Measurements from ENCODE around the gene SUSD1.

SUSD1 gene

DNA sequence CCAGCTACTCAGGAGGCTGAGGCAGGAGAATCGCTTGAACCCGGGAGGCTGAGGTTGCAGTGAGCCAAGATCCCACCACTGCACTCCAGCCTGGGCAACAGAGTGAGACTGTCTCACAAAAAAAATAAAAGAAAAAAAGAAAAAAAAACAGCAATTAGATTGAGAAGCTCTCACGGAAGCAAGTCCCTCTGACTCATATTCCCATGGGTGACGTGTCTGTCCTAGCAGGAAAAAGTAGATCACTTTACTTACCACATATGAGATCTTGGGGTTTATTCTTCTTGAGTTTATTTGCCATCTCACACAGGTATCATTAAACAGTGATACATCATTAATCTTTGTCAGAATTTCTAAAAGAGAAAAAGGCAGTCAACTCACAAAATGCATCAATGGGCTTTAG lies 62.6 kb downstream of the SUSD1 start:
- H3K27ac ChIP-seq, result peak overlapping the region; percentile 65
- DNase-seq (ENCODE audit: low spot score), result peak; percentile 90
- no peak for TF ChIP-seq CTCF (conservative IDR thresholded peaks at IDR 0.05; ENCODE audit: low read depth)
- ChIA-PET CTCF (interaction anchor here (0.5 to 2.8 kb wide), 42 partner anchors 8 to 767 kb away, joined by 3 to 37 read pairs (median 4); partner anchors contain the start of genes HSDL2 and PTBP3), POLR2A (ENCODE audit: low non-redundant PET) (interaction anchor here (1.1 to 1.4 kb wide), 2 partner anchors 221 to 267 kb away, joined by 3 to 4 read pairs; partner anchors contain the start of genes HSDL2 and PTBP3)

- no peak overlapping the region for H3K27ac ChIP-seq
- ChIA-PET CTCF (interaction anchor here (0.6 to 1.7 kb wide), 4 partner anchors 10 to 268 kb away, joined by 3 to 10 read pairs (median 3); partner anchors contain the start of gene HSDL2), POLR2A (ENCODE audit: low non-redundant PET) (no interaction called here)
- TF ChIP-seq CTCF (conservative IDR thresholded peaks at IDR 0.05; ENCODE audit: low read depth), result no peak
- no peak for DNase-seq (ENCODE audit: low spot score)
Measured at GRCh38 chr9:112111461-112111860, 63.6 kb downstream of the SUSD1 start.

GRCh38 chr9:112110777-112111113 lies 64.4 kb downstream of the SUSD1 start:
- TF ChIP-seq CTCF (conservative IDR thresholded peaks at IDR 0.05; ENCODE audit: low read depth), result no peak
- DNase-seq (ENCODE audit: low spot score), result no peak
- no peak overlapping the region for H3K27ac ChIP-seq
- ChIA-PET POLR2A (ENCODE audit: low non-redundant PET) (interaction anchor here (0.7 kb wide), 1 partner anchor 269 kb away, joined by 4 read pairs; no protein-coding TSS in a partner anchor), CTCF (interaction anchor here (0.6 to 1.7 kb wide), 7 partner anchors 8 to 269 kb away, joined by 3 to 10 read pairs (median 3); partner anchors contain the start of gene HSDL2)

DNA sequence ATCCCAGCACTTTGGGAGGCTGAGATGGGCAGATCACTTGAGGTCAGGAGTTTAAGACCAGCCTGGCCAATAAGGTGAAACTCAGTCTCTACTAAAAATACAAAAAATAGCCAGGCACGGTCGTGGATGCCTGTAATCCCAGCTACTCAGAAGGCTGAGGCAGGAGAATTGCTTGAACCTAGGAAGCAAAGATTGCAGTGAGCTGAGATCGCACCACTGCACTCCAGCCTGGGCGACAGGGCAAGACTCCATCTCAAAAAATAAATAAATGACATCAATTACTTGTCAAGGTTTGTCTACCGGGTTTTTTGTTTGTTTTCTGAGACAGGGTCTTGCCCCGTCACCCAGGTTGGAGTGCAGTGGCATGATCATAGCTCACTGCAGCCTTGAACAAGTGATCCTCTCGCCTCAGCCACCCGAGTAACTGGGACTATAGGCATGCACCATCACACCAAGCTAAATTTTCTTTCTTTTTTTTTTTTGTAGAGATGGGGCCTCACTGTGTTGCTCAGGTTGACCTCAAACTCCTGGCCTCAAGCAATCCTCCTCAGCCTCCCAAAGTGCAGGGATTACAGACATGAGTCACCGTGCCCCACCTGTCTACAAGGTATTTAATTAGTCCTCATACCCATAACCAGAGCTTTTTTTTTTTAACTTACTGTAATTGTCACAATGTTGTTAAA lies 64.9 kb downstream of the SUSD1 start:
- ChIA-PET CTCF (interaction anchor here (0.6 to 1.7 kb wide), 6 partner anchors 8 to 798 kb away, joined by 3 to 10 read pairs (median 3); no protein-coding TSS in a partner anchor), POLR2A (ENCODE audit: low non-redundant PET) (interaction anchor here (0.7 kb wide), 1 partner anchor 269 kb away, joined by 4 read pairs; no protein-coding TSS in a partner anchor)
- no peak for DNase-seq (ENCODE audit: low spot score)
- no peak overlapping the region for H3K27ac ChIP-seq
- no peak for TF ChIP-seq CTCF (conservative IDR thresholded peaks at IDR 0.05; ENCODE audit: low read depth)

GRCh38 chr9:112104901-112105300 lies 70.2 kb downstream of the SUSD1 start:
- CTCF ChIA-PET, result interaction anchor here (1.0 kb wide), 1 partner anchor 8 kb away, joined by 6 read pairs; no protein-coding TSS in a partner anchor
- no peak for DNase-seq (ENCODE audit: low spot score)

DNA sequence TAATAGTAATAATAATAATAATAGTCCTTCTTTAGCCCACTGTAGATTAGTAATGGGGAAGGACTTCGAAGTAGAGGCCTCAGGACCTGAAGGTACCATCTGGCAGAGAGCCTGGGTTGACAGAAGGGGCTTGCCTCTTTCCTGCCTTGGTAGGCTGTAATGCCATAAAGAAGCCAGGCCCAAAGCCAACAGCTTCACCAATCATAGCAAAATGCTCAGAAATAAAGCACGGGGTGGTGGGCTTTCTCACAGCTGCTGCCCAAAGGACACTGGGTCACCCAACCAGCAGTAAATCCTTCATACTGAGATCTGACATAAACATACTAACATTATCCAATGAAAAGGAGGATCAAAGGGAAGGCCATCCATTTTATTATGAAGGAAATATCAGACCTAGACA lies 70.7 kb downstream of the SUSD1 start:
- no peak for DNase-seq (ENCODE audit: low spot score)
- ChIA-PET CTCF (interaction anchor here (1.0 kb wide), 1 partner anchor 8 kb away, joined by 6 read pairs; no protein-coding TSS in a partner anchor), POLR2A (ENCODE audit: low non-redundant PET) (no interaction called here)

More at GRCh38 chr9:112104901-112105300, 70.2 kb downstream of the SUSD1 start:
- H3K27ac ChIP-seq, result no peak overlapping the region
- POLR2A ChIA-PET (ENCODE audit: low non-redundant PET), result no interaction called here
- TF ChIP-seq CTCF (conservative IDR thresholded peaks at IDR 0.05; ENCODE audit: low read depth), result no peak

More for the DNA sequence above, 70.7 kb downstream of the SUSD1 start:
- TF ChIP-seq CTCF (conservative IDR thresholded peaks at IDR 0.05; ENCODE audit: low read depth), result no peak
- no peak overlapping the region for H3K27ac ChIP-seq
